HG02763 (cell line): ENCODE results near the gene EEF1AKMT1.
A peak's percentile ranks its signal among the peaks of the same experiment; 100 is the strongest.

Experiments used
- ATAC-seq: cut with Tn5 transposase; IDR thresholded peaks from one replicate; pipeline ENCODE4 v1.9.1; 2021; ENCODE audit warnings: mild to moderate bottlenecking, moderate library complexity; ENCODE audit not compliant: unreplicated experiment

EEF1AKMT1 gene

GRCh38 chr13:20773194-20774080 is at the start of gene EEF1AKMT1:
TSS of gene EEF1AKMT1 (minus strand) at chr13:20773961. CDS start at chr13:20757598, 16,363 bp downstream.
- ATAC-seq, result peak; percentile 91

GRCh38 chr13:20823071-20823470 is 49.3 kb upstream of the EEF1AKMT1 start:
- no peak for ATAC-seq

GRCh38 chr13:20822406-20822805 is 48.6 kb upstream of the EEF1AKMT1 start:
- no peak for ATAC-seq

GRCh38 chr13:20819715-20820114 is 46.0 kb upstream of the EEF1AKMT1 start:
- no peak for ATAC-seq

- no peak for ATAC-seq
Measured at GRCh38 chr13:20815464-20815863, 41.7 kb upstream of the EEF1AKMT1 start.

- ATAC-seq, result no peak
Measured at GRCh38 chr13:20814224-20814910, 40.6 kb upstream of the EEF1AKMT1 start.

GRCh38 chr13:20812890-20813289 is 39.1 kb upstream of the EEF1AKMT1 start:
- ATAC-seq, result no peak

GRCh38 chr13:20810808-20811207 is 37.0 kb upstream of the EEF1AKMT1 start:
- no peak for ATAC-seq

- ATAC-seq, result no peak
Measured at GRCh38 chr13:20808874-20809273, 35.1 kb upstream of the EEF1AKMT1 start.

GRCh38 chr13:20803180-20803965 is 29.6 kb upstream of the EEF1AKMT1 start:
- ATAC-seq, result no peak

- no peak for ATAC-seq
Measured at GRCh38 chr13:20801707-20802106, 27.9 kb upstream of the EEF1AKMT1 start.

- no peak for ATAC-seq
Measured at GRCh38 chr13:20799726-20800416, 26.1 kb upstream of the EEF1AKMT1 start.

GRCh38 chr13:20798027-20798426 is 24.3 kb upstream of the EEF1AKMT1 start:
- no peak for ATAC-seq

GRCh38 chr13:20796791-20797508 is 23.2 kb upstream of the EEF1AKMT1 start:
- no peak for ATAC-seq

- no peak for ATAC-seq
Measured at GRCh38 chr13:20789665-20790064, 15.9 kb upstream of the EEF1AKMT1 start.

GRCh38 chr13:20788312-20788711 is 14.6 kb upstream of the EEF1AKMT1 start:
- ATAC-seq, result no peak

GRCh38 chr13:20787180-20787579 is 13.4 kb upstream of the EEF1AKMT1 start:
- ATAC-seq, result no peak

GRCh38 chr13:20782116-20782708 is 8.5 kb upstream of the EEF1AKMT1 start:
- no peak for ATAC-seq

- no peak for ATAC-seq
Measured at GRCh38 chr13:20780317-20780716, 6.6 kb upstream of the EEF1AKMT1 start.

- no peak for ATAC-seq
Measured at GRCh38 chr13:20779405-20779804, 5.6 kb upstream of the EEF1AKMT1 start.
